K562 (cell line): Measurements from ENCODE around the gene IMMP2L. TPM values are rescaled to one million over a fixed set of nuclear protein-coding genes. Genes with fewer than 3 reads are reported as not detected.

ENCODE experiments used
- ATAC-seq: fragments of 200-7000 bp; cut with Tn5 transposase; 3 replicates; pipeline ENCODE4 v1.9.1; 2020; ENCODE audit warnings: moderate library complexity
- BruUV-seq: library from RNA; stranded (reverse); fragments of 400-500 nt; replicated peaks from 2 replicates; lab custom pipeline; 2021; lab: Mats Ljungman, UMichigan
- CTCF ChIA-PET: fragments of 300-600 bp; formaldehyde crosslinking; extraction: SDS; loops from one replicate; lab custom pipeline; 2021; ENCODE audit warnings: low intra/inter-chr PET ratio; lab: Yijun Ruan, JAX
- POLR2A ChIA-PET: fragments of 300-600, 350-650 bp; sonication (Branson Sonifier 250); formaldehyde crosslinking; extraction: SDS; loops from one replicate; lab custom pipeline; 2021; ENCODE audit warnings: antibody characterized with exemption, inconsistent platforms; lab: Yijun Ruan, JAX
- DNase-seq, 4 experiments: peaks; one replicate each; pipeline versions ENCODE4 v3.0.0 to v3.0.0-alpha.2; 2011 to 2018; ENCODE audit warnings: low spot score in 3 of 4, mixed read lengths in 3 of 4; ENCODE audit errors: extremely low read depth in 1 of 4
- FAIRE-seq: peaks from 2 replicates; lab custom pipeline; 2011; peaks lifted over from hg19 to GRCh38; lab: Jason Lieb, UNC
- H2AFZ ChIP-seq: 2 replicates; pipeline ENCODE4 v1.6.0; 2011; ENCODE audit warnings: low read depth, low read length, control low read depth, inconsistent platforms
- H3K27ac ChIP-seq: fragments of 200-600 bp; 3 replicates; pipeline ENCODE4 v1.8.0; 2011; ENCODE audit warnings: low read depth, mild to moderate bottlenecking, control low read depth, inconsistent platforms, low read length, moderate library complexity, mixed read lengths; ENCODE audit errors: extremely low read depth
- H3K27me3 ChIP-seq, 2 experiments: fragments of 300-600 bp in 1 of 2; 2 replicates in 1 of 2; 3 replicates in 1 of 2; pipeline versions ENCODE4 v1.6.0 to v1.8.0; 2011; ENCODE audit warnings: inconsistent platforms in 2 of 2, low read length in 2 of 2, mild to moderate bottlenecking in 1 of 2, mixed read lengths in 1 of 2, moderate library complexity in 1 of 2; ENCODE audit not compliant: control insufficient read depth in 2 of 2, insufficient read depth in 2 of 2
- H3K36me3 ChIP-seq: fragments of 300-600 bp; 3 replicates; pipeline ENCODE4 v1.8.0; 2011; ENCODE audit warnings: mild to moderate bottlenecking, low read length, inconsistent platforms; ENCODE audit not compliant: control insufficient read depth, insufficient read depth
- H3K4me1 ChIP-seq, 2 experiments: fragments of 200-600 bp in 1 of 2; replicated peaks in 1 of 2; 2 replicates in 1 of 2; 3 replicates in 1 of 2; pipeline versions ENCODE4 v1.5.1 to v1.8.0; 2011; ENCODE audit warnings: inconsistent platforms in 2 of 2, low read length in 2 of 2, mild to moderate bottlenecking in 1 of 2, mixed read lengths in 1 of 2, moderate library complexity in 1 of 2; ENCODE audit not compliant: control insufficient read depth in 2 of 2, insufficient read depth in 2 of 2
- H3K4me2 ChIP-seq: 2 replicates; pipeline ENCODE4 v1.6.1; 2011; ENCODE audit warnings: low read length, control low read depth, inconsistent platforms, mixed read lengths; ENCODE audit not compliant: insufficient read depth
- H3K4me3 ChIP-seq: fragments of 200-600 bp; sonication (generic), shearing (Covaris generic); 2 replicates; pipeline ENCODE4 v1.5.1; 2016; ENCODE audit warnings: control low read depth, inconsistent platforms
- H3K79me2 ChIP-seq: fragments of 200-600 bp; 3 replicates; pipeline ENCODE4 v1.8.0; 2011; ENCODE audit warnings: low read length, inconsistent platforms; ENCODE audit not compliant: control insufficient read depth, insufficient read depth
- H3K9ac ChIP-seq, 2 experiments: 2 replicates each; pipeline versions ENCODE4 v1.6.0 to v1.6.1; 2011; ENCODE audit warnings: low read depth in 2 of 2, low read length in 2 of 2, control low read depth in 1 of 2, inconsistent platforms in 1 of 2, mild to moderate bottlenecking in 1 of 2, mixed read lengths in 1 of 2; ENCODE audit not compliant: insufficient read depth in 1 of 2
- H3K9me1 ChIP-seq: one replicate; pipeline ENCODE4 v1.6.0; 2011; ENCODE audit warnings: inconsistent platforms, mild to moderate bottlenecking, low read length, moderate library complexity; ENCODE audit not compliant: control insufficient read depth, insufficient read depth
- H3K9me3 ChIP-seq: replicated peaks from 2 replicates; pipeline ENCODE4 v1.5.1; 2011; ENCODE audit warnings: low read depth, low read length, inconsistent platforms; ENCODE audit not compliant: control insufficient read depth, insufficient read depth
- H4K20me1 ChIP-seq: replicated peaks from 2 replicates; pipeline ENCODE4 v1.6.1; 2011; ENCODE audit warnings: low read length, inconsistent platforms, mixed read lengths; ENCODE audit not compliant: control insufficient read depth, insufficient read depth
- FOXM1 ChIP-seq, 2 experiments: fragments of 450-650 bp in 1 of 2; sonication (generic) in 1 of 2; formaldehyde crosslinking in 1 of 2; IDR thresholded peaks; 2 replicates each; pipeline versions ENCODE4 v1.6.1 to v1.9.0; 2017 to 2022; ENCODE audit warnings: low read depth in 2 of 2, mild to moderate bottlenecking in 2 of 2, missing genetic modification reagents in 1 of 2, moderate library complexity in 1 of 2
- GTF2A2 ChIP-seq: IDR thresholded peaks from 2 replicates; pipeline ENCODE4 v1.6.1; 2016; ENCODE audit warnings: mild to moderate bottlenecking, missing genetic modification characterization, missing compliant biosample characterization
- KAT8 ChIP-seq: fragments of 450-650 bp; IDR thresholded peaks from 2 replicates; pipeline ENCODE4 v1.6.1; 2016; ENCODE audit warnings: low read depth, mild to moderate bottlenecking
- TBL1XR1 ChIP-seq, 2 experiments: IDR thresholded peaks; 2 replicates each; pipeline ENCODE4 v1.6.1; 2012; ENCODE audit warnings: improper control_type of control experiment in 2 of 2, low read length in 2 of 2, mild to moderate bottlenecking in 1 of 2
- ZNF165 ChIP-seq: fragments of 250-450 bp; sonication (Bioruptor Pico); IDR thresholded peaks from 2 replicates; pipeline ENCODE4 v1.4.0; 2020; ENCODE audit warnings: borderline replicate concordance
- ZNF830 ChIP-seq: fragments of 250-450 bp; sonication (Bioruptor Pico); IDR thresholded peaks from 2 replicates; pipeline ENCODE4 v1.5.0; 2021; ENCODE audit warnings: mild to moderate bottlenecking
- WGBS: fragments of 100-300 bp; shearing (Covaris generic); methylation state at CpG from one replicate; pipeline ENCODE4 v1.1.6; 2016; ENCODE audit warnings: low coverage, mixed read lengths; ENCODE audit not compliant: insufficient coverage; ENCODE audit errors: missing lambda C conversion rate; 5-methylcytosine and 5-hydroxymethylcytosine counted together
- in situ Hi-C: fragments of 300-500 bp; cut with MboI; formaldehyde crosslinking; loops from 4 replicates; pipeline ENCODE4 v1.15.0; 2018; ENCODE audit warnings: inconsistent platforms, mixed read lengths
- intact Hi-C: fragments of 100-400 bp; cut with micrococcal nuclease; formaldehyde crosslinking; loops from 2 replicates; pipeline ENCODE4 v1.14.2; 2022
- polyA plus RNA-seq, 8 experiments: library from polyadenylated mRNA; depleted of rRNA in 4 of 8; stranded (reverse) in 5 of 8; unstranded in 3 of 8; fragments of >200 nt; fragmentation: Nextera tagmentation in 2 of 8; fragmentation: Illumina TruSeq in 1 of 8; extraction: Ambion mirVana in 2 of 8; extraction: Trizol in 1 of 8; gene quantifications; 2 replicates each; pipeline versions ENCODE4 v1.2.1 to v1.2.3, GENCODE V29; 2011 to 2014; ENCODE audit warnings: inconsistent platforms in 1 of 8, missing spikeins in 1 of 8
- total RNA-seq, 7 experiments: library from RNA; depleted of rRNA in 6 of 7; stranded (reverse); fragments of >200 nt in 6 of 7; fragmentation: Illumina TruSeq in 2 of 7; extraction: Trizol in 2 of 7; gene quantifications; 2 replicates each; pipeline versions ENCODE4 v1.2.1 to v1.2.3, GENCODE V29; 2011 to 2021; ENCODE audit warnings: low replicate concordance in 1 of 7
- TF ChIP-seq, protein P1 (sequence below): sonication (generic); formaldehyde crosslinking; IDR thresholded peaks from 2 replicates; pipeline ENCODE4 v1.8.1; 2023; ENCODE audit warnings: mild to moderate bottlenecking, missing genetic modification reagents
- TF ChIP-seq, protein P2 (sequence below): fragments of 450-650 bp; IDR thresholded peaks from 2 replicates; pipeline ENCODE4 v1.6.1; 2016; ENCODE audit warnings: missing biosample characterization, missing genetic modification characterization

IMMP2L gene
- total and polyA plus RNA-seq, 9 of the 15 experiments (the other 6 are each of a cell fraction or from before 2014, with no cell fraction given), result 29.7 to 116 (median 53.0) TPM

DNA sequence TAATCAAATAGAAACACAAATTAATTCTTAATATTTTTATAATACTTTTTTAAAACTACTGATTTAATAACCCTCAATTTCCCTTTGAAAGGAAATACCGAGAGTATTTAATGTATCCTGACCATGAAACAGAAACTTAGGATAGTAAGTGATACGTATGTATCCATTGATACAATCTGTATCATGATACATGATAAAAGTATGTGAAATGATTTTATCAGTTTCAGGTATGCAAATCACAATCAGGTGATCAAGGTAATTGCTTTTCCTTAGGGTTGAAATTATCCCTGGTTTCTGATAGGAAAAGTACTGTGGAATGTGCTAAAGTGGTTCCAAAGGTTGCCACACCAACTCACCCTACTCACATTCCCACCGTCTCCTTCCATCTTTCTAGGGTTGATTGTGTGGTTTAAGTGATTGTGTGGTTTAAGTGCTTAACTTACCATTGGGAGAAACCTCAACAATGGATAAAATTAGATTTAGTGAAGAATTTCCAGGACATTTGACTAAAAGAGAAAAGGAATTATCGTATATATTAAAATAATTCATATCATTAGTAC, 333.0 kb downstream of the IMMP2L start:
- in situ Hi-C loops, result no loop called here
- intact Hi-C loops, result loop anchor here (5.0 kb wide), 1 partner anchor 248 kb away; no protein-coding TSS in a partner anchor
- Histone ChIP-seq H3K27me3 (no peaks in the 10 kb centered on the region), H4K20me1 (no peaks in the 10 kb centered on the region), H3K79me2 (0 out of 3 replicates have a peak, but pooled peaks cover 4% of the 10 kb centered on the region), H3K9me3 (no peaks in the 10 kb centered on the region), H3K27ac (no peak overlapping the region), H3K9ac (no peak overlapping the region), H2AFZ (no peak overlapping the region), H3K4me3 (no peak overlapping the region), H3K36me3 (no peaks in the 10 kb centered on the region), H3K9me1 (no peaks in the 10 kb centered on the region), H3K4me1 (peaks cover 0 to 27% of the 10 kb centered on the region in 2 experiments; a peak in 4 of 5 replicates), H3K4me2 (no peak overlapping the region)
- ATAC-seq (no peak), DNase-seq (no peak), FAIRE-seq (no peak)
- CTCF ChIA-PET, result no interaction called here
- no peak for TF ChIP-seq TBL1XR1 (IDR thresholded peaks at IDR 0.05; ENCODE audit: low read length in 2 of 2)
- no peak for TF ChIP-seq KAT8
- TF ChIP-seq FOXM1 (IDR thresholded peaks at IDR 0.05; ENCODE audit: low read depth), result no peak
- no peak for TF ChIP-seq FOXM1 (CRISPR knock-in tag; IDR thresholded peaks at IDR 0.05; ENCODE audit: low read depth)
- TF ChIP-seq, protein P1, sequence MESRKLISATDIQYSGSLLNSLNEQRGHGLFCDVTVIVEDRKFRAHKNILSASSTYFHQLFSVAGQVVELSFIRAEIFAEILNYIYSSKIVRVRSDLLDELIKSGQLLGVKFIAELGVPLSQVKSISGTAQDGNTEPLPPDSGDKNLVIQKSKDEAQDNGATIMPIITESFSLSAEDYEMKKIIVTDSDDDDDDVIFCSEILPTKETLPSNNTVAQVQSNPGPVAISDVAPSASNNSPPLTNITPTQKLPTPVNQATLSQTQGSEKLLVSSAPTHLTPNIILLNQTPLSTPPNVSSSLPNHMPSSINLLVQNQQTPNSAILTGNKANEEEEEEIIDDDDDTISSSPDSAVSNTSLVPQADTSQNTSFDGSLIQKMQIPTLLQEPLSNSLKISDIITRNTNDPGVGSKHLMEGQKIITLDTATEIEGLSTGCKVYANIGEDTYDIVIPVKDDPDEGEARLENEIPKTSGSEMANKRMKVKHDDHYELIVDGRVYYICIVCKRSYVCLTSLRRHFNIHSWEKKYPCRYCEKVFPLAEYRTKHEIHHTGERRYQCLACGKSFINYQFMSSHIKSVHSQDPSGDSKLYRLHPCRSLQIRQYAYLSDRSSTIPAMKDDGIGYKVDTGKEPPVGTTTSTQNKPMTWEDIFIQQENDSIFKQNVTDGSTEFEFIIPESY (CRISPR knock-in tag), result no peak
- TF ChIP-seq ZNF830 (CRISPR knock-in tag), result no peak
- TF ChIP-seq, protein P2, sequence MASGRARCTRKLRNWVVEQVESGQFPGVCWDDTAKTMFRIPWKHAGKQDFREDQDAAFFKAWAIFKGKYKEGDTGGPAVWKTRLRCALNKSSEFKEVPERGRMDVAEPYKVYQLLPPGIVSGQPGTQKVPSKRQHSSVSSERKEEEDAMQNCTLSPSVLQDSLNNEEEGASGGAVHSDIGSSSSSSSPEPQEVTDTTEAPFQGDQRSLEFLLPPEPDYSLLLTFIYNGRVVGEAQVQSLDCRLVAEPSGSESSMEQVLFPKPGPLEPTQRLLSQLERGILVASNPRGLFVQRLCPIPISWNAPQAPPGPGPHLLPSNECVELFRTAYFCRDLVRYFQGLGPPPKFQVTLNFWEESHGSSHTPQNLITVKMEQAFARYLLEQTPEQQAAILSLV (tag), result no peak
- TF ChIP-seq GTF2A2 (tag), result no peak
- TF ChIP-seq ZNF165 (CRISPR knock-in tag), result no peak
- over 99% methylated on average over 4 of the region's 4 CpGs for WGBS
- POLR2A ChIA-PET, result no interaction called here
- BruUV-seq, result no TSS peak
